LNCaP clone FGC (cell line): ENCODE data around the gene PTPRM.
"Not testable (repeated sequence)": the region's sequence is repeated elsewhere in the genome, so short reads cannot be mapped to it uniquely, and the experiment has no call there.

Experiments
- DNase-seq: peaks from one replicate; pipeline ENCODE4 v3.0.0-alpha.2; 2011; ENCODE audit warnings: low read depth
- H3K4me3 ChIP-seq: 2 replicates; pipeline ENCODE4 v1.5.1; 2011; ENCODE audit warnings: mild to moderate bottlenecking, low read depth, low read length, control low read depth
- TF ChIP-seq, protein P1 (sequence below): IDR thresholded peaks from 2 replicates; pipeline ENCODE4 v1.5.1; 2012; ENCODE audit warnings: mild to moderate bottlenecking; ENCODE audit not compliant: control insufficient read depth, insufficient read depth; ENCODE audit errors: extremely low read depth

PTPRM gene

DNA sequence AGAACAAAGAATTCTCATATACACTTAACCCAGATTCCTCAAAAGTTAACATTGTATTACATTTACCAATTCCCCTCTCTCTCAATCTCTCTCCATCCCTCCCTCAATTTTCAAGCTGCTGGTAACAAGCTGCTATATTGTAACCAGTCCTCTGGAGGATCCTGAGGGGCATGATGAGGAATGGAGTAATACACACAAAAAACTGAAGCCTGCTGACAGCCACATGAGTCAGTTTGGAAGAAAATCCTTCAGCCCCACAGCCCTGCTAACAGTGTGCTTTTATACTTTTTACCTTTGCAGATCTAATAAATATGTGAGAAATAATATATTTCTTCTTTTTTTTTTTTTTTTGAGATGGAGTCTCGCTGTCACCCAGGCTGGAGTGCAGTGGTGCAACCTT, 876.4 kb downstream of the PTPRM start:
- H3K4me3 ChIP-seq, result no peak overlapping the region
- no peak for DNase-seq
- TF ChIP-seq, protein P1, sequence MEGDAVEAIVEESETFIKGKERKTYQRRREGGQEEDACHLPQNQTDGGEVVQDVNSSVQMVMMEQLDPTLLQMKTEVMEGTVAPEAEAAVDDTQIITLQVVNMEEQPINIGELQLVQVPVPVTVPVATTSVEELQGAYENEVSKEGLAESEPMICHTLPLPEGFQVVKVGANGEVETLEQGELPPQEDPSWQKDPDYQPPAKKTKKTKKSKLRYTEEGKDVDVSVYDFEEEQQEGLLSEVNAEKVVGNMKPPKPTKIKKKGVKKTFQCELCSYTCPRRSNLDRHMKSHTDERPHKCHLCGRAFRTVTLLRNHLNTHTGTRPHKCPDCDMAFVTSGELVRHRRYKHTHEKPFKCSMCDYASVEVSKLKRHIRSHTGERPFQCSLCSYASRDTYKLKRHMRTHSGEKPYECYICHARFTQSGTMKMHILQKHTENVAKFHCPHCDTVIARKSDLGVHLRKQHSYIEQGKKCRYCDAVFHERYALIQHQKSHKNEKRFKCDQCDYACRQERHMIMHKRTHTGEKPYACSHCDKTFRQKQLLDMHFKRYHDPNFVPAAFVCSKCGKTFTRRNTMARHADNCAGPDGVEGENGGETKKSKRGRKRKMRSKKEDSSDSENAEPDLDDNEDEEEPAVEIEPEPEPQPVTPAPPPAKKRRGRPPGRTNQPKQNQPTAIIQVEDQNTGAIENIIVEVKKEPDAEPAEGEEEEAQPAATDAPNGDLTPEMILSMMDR, result no peak

DNA sequence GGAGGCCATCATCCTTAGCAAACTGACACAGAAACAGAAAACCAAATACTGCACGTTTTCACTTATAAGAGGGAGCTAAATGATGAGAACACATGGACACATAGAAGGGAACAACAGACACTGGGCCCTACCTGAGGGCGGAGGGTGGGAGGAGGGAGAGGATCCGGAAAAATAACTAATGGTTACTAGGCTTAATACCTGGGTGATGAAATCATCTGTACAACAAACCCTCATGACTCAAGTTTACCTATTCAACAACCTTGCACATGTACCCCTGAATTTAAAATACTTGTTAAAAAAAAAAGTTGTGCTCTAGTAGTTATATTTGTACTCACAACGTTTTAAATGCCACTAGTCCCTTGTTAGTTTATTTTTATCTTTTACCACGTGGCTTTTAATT, 879.8 kb downstream of the PTPRM start:
- H3K4me3 ChIP-seq, DNase-seq: not testable (repeated sequence)

DNA sequence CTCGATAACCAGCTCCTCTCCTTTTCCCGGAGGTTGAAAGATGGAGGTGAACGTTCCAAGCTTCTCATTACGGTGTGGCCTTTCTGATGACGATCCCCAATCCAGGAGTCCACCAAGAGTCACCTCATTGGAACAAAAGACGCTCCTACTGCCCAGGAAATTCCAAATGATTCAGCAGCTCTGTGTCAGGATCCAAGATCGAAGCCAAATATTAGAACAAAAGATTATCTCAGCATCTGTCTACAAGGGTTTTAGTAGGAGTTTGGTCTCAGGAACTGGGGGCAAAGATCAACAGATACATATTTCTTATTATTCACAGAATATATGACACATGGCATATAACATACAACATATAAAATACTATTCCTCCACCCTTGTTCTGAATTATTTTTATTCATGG, 881.0 kb downstream of the PTPRM start:
- TF ChIP-seq, protein P1, result no peak
- no peak overlapping the region for H3K4me3 ChIP-seq
- DNase-seq, result no peak

DNA sequence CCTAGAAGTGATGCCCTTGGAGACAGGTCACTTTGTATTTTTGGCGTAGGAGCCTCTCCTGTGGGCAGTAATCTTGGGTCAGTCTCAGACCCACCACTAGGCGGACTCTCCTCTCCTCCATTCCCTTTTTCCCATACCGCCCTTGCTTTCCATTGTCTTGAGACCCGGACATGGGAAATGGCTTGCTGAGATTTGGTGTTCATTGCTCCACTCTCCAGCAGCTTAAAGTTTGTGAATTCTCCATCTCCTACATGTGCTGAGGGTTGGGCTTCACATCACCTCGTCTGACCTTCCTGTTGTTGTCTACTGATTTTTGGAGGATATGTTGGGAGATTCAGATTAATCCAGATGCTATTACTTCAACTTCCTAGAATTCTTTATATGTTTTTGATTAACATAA, 882.9 kb downstream of the PTPRM start:
- H3K4me3 ChIP-seq, result no peak overlapping the region
- no peak for DNase-seq
- TF ChIP-seq, protein P1, result peak; percentile 42

DNA sequence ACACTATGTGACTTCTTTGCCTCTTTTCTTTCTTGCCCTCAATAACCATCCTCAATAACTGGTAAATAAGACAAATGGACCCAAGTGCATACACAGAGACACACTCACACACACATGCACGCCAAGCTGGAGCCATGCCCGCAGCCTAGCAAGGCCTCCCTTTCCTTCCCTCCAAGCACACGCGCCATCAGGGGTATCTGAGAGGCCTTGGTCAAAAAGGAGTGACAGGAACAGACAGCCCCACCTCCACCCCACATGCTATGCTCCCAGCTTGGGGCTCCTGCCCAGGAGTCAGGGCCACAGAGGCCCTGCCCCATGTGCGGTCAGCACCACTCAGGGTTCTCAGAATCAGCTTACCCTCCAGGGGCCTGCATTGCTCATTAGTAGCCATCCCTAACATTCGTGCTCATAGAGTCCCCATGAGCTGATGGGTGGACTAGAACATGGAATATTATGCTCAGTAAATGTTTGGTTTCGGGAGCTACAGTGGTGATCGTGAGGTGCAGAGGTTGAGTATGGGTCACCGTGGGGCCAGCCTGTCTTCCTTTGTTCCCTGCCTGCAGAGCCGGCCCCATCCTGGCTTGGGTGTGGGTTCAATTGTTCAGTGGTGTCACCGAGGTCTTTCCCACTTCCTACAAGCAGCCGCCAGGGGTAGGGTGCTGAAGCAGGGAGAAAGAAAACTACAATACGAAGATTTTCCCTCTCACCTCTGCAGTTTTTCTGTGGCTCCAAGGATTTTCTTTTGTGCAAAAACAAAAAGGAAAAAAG, 884.0 kb downstream of the PTPRM start:
- H3K4me3 ChIP-seq, result no peak overlapping the region
- DNase-seq, result no peak
- TF ChIP-seq, protein P1, result no peak

DNA sequence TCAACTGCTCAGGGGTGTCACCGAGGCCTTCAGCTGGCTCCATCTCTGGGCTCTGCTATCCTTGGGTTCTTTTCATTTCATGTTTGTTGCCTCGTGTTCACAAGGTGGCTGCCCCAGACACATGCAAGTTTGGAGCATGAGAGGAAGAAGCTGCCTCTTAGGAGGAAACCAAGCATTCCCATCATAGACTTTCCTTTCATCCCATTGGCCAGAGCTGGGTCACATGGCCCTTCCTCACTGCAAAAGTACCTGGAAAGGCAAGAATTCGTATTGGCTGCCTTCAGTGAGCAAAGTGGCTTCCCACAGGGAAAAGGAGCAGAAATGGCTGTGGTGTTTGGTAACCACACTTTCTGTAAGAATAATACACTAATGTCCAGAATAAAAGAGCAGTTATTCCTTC, 886.4 kb downstream of the PTPRM start:
- no peak for DNase-seq
- TF ChIP-seq, protein P1, result no peak
- H3K4me3 ChIP-seq, result no peak overlapping the region

DNA sequence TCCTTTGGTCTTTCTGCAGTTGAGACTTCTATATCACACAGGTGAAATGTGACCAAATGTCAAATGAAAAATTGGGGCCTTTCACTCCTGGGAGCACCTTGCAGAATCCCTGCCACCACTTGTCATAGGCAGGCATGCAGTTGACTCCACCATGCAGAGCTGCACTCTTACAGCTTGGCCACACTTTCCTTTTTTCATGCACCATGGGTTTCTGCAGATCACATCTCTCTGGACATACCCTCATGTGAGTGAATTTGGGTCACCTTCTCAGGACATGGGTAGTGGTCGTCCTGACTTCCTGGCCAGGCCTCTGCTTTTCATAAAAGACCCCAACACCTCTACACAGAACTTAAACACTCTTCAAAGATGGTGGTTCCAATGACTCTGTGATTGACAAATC, 887.0 kb downstream of the PTPRM start:
- H3K4me3 ChIP-seq, result no peak overlapping the region
- no peak for DNase-seq

More for the DNA sequence above, 887.0 kb downstream of the PTPRM start:
- TF ChIP-seq, protein P1, result no peak
